HepG2 (cell line): ENCODE results near the gene BIK.
"Not testable (repeated sequence)": the region's sequence is repeated elsewhere in the genome, so short reads cannot be mapped to it uniquely, and the experiment has no call there.

Experiments used
- CREB1 ChIP-seq, 2 experiments: fragments of 450-650 bp in 1 of 2; IDR thresholded peaks; 2 replicates each; pipeline ENCODE4 v1.6.1; 2016 to 2017; ENCODE audit warnings: control low read depth in 1 of 2, mild to moderate bottlenecking in 1 of 2, missing compliant biosample characterization in 1 of 2, missing genetic modification characterization in 1 of 2
- CTCF ChIP-seq: sonication (generic); formaldehyde crosslinking; IDR thresholded peaks from 2 replicates; pipeline ENCODE4 v1.5.0; 2020; ENCODE audit warnings: mild to moderate bottlenecking, missing genetic modification reagents, moderate library complexity
- ETV6 ChIP-seq: sonication (generic); formaldehyde crosslinking; conservative IDR thresholded peaks from 2 replicates; pipeline ENCODE4 v1.4.0; 2020; ENCODE audit warnings: missing genetic modification reagents
- FOXO4 ChIP-seq: sonication (generic); formaldehyde crosslinking; conservative IDR thresholded peaks from 2 replicates; pipeline ENCODE4 v1.8.1; 2023; ENCODE audit warnings: missing genetic modification reagents
- TAF1 ChIP-seq: sonication (generic); formaldehyde crosslinking; IDR thresholded peaks from 2 replicates; pipeline ENCODE4 v1.4.0; 2020; ENCODE audit warnings: missing genetic modification reagents
- ZNF20 ChIP-seq: sonication (generic); formaldehyde crosslinking; IDR thresholded peaks from 2 replicates; pipeline ENCODE4 v1.4.0; 2020; ENCODE audit warnings: mild to moderate bottlenecking, moderate library complexity, missing genetic modification reagents
- ZNF251 ChIP-seq: sonication (generic); formaldehyde crosslinking; IDR thresholded peaks from 2 replicates; pipeline ENCODE4 v1.9.0; 2021; ENCODE audit warnings: mild to moderate bottlenecking, missing genetic modification reagents
- ZNF687 ChIP-seq: sonication (generic); formaldehyde crosslinking; IDR thresholded peaks from 2 replicates; pipeline ENCODE4 v1.5.1; 2020; ENCODE audit warnings: mild to moderate bottlenecking, missing genetic modification reagents, moderate library complexity
- ZNF749 ChIP-seq: sonication (generic); formaldehyde crosslinking; IDR thresholded peaks from 2 replicates; pipeline ENCODE4 v1.8.0; 2022; ENCODE audit warnings: mild to moderate bottlenecking, missing genetic modification reagents, moderate library complexity, borderline replicate concordance

- TF ChIP-seq ZNF687; TAF1; ETV6 (CRISPR knock-in tag); CTCF (CRISPR knock-in tag); FOXO4 (CRISPR knock-in tag); ZNF251; ZNF749 (CRISPR knock-in tag); CREB1 (IDR thresholded peaks at IDR 0.05); CREB1 (CRISPR knock-in tag; IDR thresholded peaks at IDR 0.05); ZNF20 (CRISPR knock-in tag): not testable (repeated sequence)
Observed at GRCh38 chr22:43146332-43146731, 35.8 kb downstream of the BIK start.
